ENCODE data around the gene COL11A2.
A peak's percentile ranks its signal among the peaks of the same experiment; 100 is the strongest.

COL11A2 gene

DNA sequence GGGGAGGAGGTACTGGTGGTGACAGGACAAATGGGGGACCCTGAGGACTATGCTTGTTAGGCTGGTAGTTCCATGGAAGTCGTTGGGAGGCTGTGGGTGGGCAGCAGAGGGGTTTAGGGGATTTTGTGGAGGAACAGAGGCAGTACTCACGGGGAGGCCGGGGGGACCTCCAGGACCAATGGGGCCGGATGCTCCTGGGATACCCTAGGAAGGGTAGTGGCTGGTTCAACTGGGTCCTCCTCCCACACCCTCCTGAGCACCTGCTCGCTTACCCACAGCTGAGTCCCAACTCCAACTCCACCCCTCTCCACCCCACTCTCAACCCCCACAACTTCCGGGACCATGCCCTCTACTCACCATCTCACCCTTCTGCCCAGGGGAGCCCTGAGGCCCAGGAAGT, 25.9 kb downstream of the COL11A2 start:
- TF ChIP-seq, protein P1, sequence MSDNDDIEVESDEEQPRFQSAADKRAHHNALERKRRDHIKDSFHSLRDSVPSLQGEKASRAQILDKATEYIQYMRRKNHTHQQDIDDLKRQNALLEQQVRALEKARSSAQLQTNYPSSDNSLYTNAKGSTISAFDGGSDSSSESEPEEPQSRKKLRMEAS (IDR thresholded peaks at IDR 0.05) = no peak
- TF ChIP-seq, protein P2, sequence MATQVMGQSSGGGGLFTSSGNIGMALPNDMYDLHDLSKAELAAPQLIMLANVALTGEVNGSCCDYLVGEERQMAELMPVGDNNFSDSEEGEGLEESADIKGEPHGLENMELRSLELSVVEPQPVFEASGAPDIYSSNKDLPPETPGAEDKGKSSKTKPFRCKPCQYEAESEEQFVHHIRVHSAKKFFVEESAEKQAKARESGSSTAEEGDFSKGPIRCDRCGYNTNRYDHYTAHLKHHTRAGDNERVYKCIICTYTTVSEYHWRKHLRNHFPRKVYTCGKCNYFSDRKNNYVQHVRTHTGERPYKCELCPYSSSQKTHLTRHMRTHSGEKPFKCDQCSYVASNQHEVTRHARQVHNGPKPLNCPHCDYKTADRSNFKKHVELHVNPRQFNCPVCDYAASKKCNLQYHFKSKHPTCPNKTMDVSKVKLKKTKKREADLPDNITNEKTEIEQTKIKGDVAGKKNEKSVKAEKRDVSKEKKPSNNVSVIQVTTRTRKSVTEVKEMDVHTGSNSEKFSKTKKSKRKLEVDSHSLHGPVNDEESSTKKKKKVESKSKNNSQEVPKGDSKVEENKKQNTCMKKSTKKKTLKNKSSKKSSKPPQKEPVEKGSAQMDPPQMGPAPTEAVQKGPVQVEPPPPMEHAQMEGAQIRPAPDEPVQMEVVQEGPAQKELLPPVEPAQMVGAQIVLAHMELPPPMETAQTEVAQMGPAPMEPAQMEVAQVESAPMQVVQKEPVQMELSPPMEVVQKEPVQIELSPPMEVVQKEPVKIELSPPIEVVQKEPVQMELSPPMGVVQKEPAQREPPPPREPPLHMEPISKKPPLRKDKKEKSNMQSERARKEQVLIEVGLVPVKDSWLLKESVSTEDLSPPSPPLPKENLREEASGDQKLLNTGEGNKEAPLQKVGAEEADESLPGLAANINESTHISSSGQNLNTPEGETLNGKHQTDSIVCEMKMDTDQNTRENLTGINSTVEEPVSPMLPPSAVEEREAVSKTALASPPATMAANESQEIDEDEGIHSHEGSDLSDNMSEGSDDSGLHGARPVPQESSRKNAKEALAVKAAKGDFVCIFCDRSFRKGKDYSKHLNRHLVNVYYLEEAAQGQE (IDR thresholded peaks at IDR 0.05; ENCODE audit: low read depth) = no peak
- TF ChIP-seq NFIC (IDR thresholded peaks at IDR 0.05) (no peak), TCF12 (IDR thresholded peaks at IDR 0.05; ENCODE audit: low read depth) (no peak), FOXM1 (IDR thresholded peaks at IDR 0.05; ENCODE audit: borderline replicate concordance, low read depth) (no peak), ZBTB7A (IDR thresholded peaks at IDR 0.05; ENCODE audit: low read depth) (no peak), YY1 (IDR thresholded peaks at IDR 0.05; ENCODE audit: low read depth) (no peak), RAD21 (IDR thresholded peaks at IDR 0.05; ENCODE audit: low read depth) (no peak), TEAD4 (IDR thresholded peaks at IDR 0.05) (no peak), CEBPB (IDR thresholded peaks at IDR 0.05) (no peak), EP300 (IDR thresholded peaks at IDR 0.05; ENCODE audit: borderline replicate concordance) (no peak), CREB1 (IDR thresholded peaks at IDR 0.05; ENCODE audit: low read depth) (no peak), EGR1 (IDR thresholded peaks at IDR 0.05) (no peak), TAF1 (IDR thresholded peaks at IDR 0.05; ENCODE audit: low read depth) (no peak)
- TF ChIP-seq, protein P3, sequence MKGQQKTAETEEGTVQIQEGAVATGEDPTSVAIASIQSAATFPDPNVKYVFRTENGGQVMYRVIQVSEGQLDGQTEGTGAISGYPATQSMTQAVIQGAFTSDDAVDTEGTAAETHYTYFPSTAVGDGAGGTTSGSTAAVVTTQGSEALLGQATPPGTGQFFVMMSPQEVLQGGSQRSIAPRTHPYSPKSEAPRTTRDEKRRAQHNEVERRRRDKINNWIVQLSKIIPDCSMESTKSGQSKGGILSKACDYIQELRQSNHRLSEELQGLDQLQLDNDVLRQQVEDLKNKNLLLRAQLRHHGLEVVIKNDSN (IDR thresholded peaks at IDR 0.05) = no peak

GRCh38 chr6:33165581-33166258, 26.5 kb downstream of the COL11A2 start:
- TF ChIP-seq RAD21 (IDR thresholded peaks at IDR 0.05; ENCODE audit: low read depth) (no peak), TEAD4 (IDR thresholded peaks at IDR 0.05) (no peak), EGR1 (IDR thresholded peaks at IDR 0.05) (no peak)

GRCh38 chr6:33164665-33165373, 27.4 kb downstream of the COL11A2 start:
- TF ChIP-seq TAF1 (IDR thresholded peaks at IDR 0.05; ENCODE audit: low read depth) = no peak
- TF ChIP-seq ZBTB7A (IDR thresholded peaks at IDR 0.05; ENCODE audit: low read depth) = no peak
- TF ChIP-seq FOXM1 (IDR thresholded peaks at IDR 0.05; ENCODE audit: borderline replicate concordance, low read depth) = no peak
- no peak for TF ChIP-seq YY1 (IDR thresholded peaks at IDR 0.05; ENCODE audit: low read depth)
- TF ChIP-seq EGR1 (IDR thresholded peaks at IDR 0.05) = no peak

DNA sequence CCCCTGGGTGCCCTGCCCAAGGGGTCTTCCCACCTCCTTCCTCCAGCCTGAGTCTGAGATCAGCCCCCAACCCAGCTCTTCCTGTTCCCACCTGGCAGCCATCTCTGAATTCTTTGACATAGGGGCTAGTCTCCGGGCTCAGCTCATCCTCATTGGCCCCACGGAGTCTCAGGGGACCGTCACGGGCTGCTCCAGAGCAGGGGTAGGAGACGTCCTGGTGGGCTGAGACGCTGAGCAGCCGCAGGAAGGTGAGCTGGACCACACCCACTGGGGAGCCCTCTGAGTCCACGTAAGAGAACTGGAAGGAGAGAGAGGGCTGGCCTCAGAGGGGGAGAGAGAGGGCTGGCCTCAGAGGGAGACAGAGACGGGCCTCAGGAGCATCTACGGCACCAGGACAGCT, 28.1 kb downstream of the COL11A2 start:
- TF ChIP-seq RAD21 (IDR thresholded peaks at IDR 0.05; ENCODE audit: low read depth) (no peak), EP300 (IDR thresholded peaks at IDR 0.05; ENCODE audit: borderline replicate concordance) (no peak), CEBPB (IDR thresholded peaks at IDR 0.05) (no peak), EGR1 (IDR thresholded peaks at IDR 0.05) (no peak), TCF12 (IDR thresholded peaks at IDR 0.05; ENCODE audit: low read depth) (no peak)
- TF ChIP-seq, protein P1 (IDR thresholded peaks at IDR 0.05) = no peak
- TF ChIP-seq, protein P2 (IDR thresholded peaks at IDR 0.05; ENCODE audit: low read depth) = no peak

- TF ChIP-seq TEAD4 (IDR thresholded peaks at IDR 0.05) (no peak), TCF12 (IDR thresholded peaks at IDR 0.05; ENCODE audit: low read depth) (no peak)
Observed at GRCh38 chr6:33163540-33163939, 28.7 kb downstream of the COL11A2 start.

DNA sequence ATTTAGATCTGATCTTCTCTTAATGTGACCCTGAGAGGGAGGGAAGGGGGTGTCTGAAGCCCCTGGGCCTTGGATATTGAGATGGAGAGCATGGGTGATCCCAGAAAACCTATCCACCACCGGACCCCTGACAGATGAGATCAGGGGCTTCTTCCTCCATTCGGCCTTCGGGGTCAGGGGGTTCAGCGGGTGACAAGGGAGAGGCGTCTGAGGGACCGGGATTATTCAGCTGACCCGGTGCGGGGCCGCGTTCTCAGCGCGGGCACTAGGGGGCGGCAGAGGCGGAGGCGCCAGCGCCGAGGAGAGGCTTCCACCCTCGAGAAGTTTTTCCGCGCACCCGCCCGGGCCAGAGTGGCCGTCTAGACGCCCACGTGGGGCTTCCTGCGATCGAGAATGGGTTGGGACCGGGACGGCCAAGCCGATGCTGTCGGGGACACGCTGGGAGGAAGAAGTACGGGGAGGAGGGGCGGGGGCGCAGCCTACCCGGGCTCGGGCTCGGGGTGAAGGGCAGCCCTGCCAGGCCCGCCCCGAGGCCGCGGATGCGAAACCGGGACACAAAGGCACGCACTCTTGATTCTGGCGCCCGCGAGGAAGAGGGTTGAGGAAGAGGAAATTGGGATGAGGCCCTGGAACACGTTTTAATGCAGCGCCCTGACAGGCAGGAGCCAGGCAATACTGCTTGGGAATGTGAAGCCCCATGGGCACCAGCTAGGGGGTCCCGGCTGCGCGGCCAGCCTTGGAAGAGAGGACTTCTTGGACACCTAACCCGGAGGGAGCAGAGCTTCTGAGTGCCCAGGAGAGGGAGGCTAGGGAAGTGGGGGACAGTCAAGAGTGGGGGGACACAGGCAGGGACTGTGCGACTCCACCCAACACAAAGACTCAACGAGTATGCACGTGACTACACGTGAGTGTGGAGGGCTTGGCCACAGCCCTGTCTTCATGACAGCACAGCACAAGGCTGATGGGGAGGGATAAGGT, 30.6 kb downstream of the COL11A2 start:
- TF ChIP-seq, protein P3 (IDR thresholded peaks at IDR 0.05) = 0 out of 2 replicates have a peak, but pooled peaks have one; percentile 38
- TF ChIP-seq RAD21 (IDR thresholded peaks at IDR 0.05; ENCODE audit: low read depth) = peak; percentile 61
- no peak for TF ChIP-seq YY1 (IDR thresholded peaks at IDR 0.05; ENCODE audit: low read depth)
- TF ChIP-seq, protein P1 (IDR thresholded peaks at IDR 0.05) = peak; percentile 78
